SK-N-DZ (cell line): ENCODE results near the gene FGF3.
"Not testable (repeated sequence)": the region's sequence is repeated elsewhere in the genome, so short reads cannot be mapped to it uniquely, and the experiment has no call there.

Experiments
- DNase-seq: peaks from one replicate; pipeline ENCODE4 v3.0.0-alpha.2; 2015; ENCODE audit warnings: low spot score

FGF3 gene

DNA sequence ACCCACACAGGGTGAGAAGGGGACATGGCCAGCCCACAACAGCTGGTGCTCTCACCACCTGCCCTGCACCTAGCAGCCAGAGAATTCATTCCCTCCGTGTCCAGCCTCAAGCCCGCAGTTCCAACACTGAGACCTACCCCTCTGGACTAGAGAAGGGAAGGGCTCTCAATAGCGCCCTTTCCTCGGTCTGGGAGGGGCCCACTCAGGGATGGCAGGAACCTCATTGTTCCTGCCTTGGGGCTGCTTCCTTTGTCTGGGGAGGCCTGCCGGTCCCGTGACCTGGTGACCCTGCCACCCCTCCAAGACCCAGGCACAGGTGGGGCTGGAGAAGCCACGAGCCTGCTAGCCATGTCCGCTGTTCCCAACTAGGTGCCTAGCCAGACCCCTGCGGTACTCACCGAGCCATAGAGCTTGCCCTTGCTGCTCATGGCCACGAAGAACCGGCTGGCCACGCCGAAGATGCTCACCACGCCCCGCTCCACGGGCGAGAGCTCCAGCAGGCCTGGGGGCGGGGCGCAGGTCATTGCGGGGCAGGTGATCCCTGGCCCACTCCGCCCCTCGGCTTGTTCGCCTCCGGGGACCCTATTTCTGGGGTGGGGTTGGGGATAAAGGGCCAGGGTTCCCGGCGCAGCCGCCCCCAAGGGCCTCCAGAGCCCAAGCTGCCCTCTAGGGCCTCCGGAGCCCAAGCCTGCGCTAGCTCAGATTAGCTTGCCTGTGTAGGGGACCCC is 45.4 kb downstream of the FGF3 start:
- no peak for DNase-seq

DNA sequence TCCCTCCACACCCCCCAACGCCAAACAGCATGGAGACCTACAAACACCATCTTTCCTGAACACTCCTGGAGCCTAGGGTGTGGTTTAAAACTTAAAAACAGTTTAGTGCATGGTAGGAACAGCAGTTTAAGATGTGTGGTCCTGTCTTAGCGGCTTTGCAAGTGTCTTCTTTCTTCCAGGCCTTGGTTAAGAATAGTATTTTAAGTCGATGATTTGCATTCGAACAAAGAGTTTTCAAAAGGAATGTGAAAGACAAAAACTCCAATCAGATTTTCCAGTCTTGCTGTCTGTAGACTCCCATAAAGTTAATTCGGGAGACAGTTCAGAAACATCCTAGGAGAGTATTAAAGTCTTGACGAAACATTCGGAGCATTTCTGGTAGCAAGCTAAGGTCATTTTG is 47.8 kb downstream of the FGF3 start:
- DNase-seq: no peak

DNA sequence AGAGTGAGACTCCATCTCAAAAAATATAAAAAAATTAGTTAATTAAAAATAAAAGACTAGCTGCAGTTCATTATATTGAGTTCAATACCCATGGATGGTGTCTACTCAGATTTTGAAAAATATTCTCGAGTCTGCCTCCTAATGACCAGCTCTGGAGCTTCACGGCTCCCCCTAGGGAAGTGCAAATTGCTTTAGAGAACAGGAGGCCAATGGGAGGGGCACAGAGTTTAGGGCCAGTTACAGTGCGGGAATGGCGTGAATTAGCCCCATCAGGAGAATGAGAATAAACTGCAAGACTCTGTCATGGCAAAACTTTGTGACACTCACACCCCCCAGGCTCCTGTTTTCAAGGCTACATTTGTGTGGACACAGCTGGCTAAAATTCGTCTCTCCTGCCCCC is 48.7 kb downstream of the FGF3 start:
- no peak for DNase-seq

DNA sequence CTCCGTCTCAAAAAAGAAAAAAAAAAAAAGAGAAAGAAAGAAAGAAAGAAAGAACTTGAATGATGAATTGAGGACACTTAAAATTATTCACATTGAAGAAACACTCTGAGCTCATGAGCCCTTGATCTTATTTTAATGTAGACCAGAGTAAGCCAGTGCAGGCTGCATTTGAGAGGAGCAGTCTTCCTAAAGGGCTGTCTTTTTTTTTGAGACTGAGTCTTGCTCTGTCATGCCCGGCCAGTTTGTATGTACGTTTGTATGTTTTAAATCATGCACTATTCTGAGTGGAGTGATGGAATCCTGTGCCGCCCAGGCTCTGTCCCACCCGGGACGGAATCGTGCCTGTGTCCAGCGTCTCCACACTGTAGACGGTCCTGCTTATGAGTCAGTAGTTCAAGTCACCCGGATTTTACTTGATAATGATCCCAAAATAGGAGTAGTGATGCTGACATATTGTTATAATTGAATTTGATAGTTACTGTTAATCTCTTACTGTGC is 53.7 kb downstream of the FGF3 start:
- DNase-seq: no peak

DNA sequence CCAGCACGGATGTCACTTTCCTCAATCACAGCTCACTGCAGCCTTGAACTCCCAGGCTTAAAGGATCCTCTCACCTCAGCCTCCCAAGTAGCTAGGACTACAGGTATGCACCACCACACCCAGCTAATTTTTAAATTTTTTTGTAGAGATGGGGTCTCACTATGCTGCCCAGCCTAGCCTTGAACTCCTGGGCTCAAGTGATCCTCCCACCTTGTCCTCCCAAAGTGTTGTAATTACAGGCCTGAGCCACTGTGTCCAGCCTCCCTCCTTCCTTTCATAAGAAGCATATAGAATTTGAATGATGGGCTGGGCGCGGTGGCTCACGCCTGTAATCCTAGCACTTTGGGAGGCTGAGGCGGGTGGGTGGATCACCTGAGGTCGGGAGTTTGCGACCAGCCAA is 54.3 kb downstream of the FGF3 start:
- DNase-seq: not testable (repeated sequence)

DNA sequence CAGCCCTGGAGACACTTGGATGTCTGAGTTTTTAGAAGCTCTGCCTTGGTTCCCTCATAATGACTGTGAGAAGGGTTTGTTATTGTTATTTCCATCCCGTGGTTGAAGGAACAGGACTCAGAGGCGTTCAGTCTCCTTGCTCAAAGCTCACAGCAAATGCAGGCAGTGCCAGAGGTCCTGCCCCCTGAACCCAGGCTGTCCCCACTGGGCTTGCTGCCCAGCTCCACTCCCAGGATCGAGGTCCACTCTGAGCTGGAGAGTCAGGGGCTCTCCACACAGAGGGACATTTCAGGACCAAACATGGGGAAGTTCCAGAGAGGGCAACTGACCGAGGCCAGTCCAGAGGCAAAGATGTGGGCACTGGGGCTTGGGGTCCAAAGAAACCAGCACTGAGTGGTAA is 58.9 kb downstream of the FGF3 start:
- DNase-seq: no peak
